NCI-H2081 (cell line): ENCODE data around the gene IL18BP.

Experiments
- DNase-seq, 2 experiments: peaks; one replicate each; lab custom pipeline; 2025; lab: John Stamatoyannopoulos, UW

Gene IL18BP

DNA sequence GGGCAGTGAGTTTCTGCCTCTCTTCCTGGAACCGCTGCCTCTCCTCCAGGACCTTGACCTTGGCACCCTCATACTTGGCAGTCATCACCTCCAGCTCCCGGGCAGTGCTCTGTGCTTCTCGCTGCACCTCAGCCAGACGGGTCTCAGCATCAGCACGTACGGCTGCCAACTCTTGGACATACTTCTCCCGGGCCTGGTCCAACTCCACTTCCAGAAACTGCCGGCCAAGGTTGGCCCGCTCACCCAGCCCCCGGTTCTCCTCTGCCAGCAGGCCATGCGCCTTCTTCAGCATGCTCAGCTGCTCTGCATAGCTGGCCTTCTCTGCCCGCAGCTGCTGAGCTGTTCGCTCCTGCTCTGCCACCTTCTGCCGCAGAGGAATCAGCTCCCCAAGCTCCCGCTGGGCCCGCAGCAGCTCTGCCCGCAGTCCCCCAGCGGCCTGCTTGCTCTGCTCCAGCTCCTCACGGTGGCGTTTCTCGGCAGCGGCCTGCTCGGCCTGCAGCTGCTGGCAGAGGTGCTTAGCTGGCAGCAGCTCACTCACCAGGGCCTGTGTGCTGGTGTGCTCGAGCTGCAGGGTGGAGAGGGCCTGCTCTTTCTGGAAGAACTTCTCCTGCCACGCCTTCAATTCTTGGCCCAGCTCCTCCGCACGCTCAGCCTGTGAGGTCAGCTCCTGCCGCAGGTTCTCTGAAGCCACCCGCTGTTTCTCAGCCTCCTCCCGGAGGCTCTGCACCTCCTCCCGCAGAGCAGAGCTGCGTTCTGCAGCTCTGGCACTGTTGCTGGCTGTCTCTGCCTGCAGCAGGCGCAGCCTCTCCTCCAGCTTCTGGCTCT, 14.4 kb downstream of the IL18BP start:
- DNase-seq: no peak

DNA sequence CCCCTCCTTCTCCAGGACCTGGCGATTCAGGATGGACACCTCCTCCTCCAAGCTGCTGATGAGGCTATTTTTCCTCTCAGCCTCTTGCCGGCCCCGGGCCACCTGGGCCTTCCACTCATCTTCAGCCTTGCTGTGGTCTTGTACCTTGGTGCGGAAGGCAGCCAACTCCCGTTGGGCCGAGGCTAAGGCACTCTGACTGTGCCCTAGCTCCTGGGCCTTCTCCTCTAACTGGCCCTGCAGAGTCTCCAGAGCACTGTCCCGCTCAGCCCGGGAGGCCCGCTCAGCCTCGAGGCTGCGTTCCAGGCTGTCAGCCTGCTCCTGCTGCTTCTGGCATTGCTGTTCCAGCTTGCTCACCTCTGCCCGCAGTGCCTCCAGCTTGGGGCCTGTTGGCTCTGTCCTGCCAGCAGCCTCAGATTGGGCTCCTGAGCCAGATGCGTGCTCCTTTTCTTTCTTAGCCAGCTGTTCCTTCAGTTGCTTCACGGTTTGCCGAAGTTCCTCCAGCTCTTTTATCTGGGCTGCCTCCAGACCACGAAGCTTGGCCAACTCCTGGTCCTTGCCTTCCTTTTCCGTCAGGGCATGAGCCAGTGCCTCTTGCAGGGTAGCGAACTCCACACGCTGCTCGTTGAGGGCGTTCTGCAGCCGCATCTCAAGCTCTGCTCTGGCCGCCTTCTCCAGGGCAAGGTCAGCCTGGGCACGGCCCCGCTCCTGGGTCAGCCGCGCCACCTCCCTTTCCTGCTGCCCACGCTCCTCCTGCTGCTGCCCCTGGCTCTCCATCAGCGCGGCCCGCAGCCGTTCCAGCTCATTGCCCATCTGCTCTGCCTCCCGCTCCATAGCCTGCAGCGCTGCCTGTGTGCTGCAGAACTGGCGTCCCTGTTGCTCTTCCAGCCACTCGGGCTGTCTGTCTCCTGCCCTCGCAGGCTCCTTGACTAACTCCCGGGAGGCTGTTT, 15.3 kb downstream of the IL18BP start:
- DNase-seq: peak in 1 of 2 experiments; percentile 10

DNA sequence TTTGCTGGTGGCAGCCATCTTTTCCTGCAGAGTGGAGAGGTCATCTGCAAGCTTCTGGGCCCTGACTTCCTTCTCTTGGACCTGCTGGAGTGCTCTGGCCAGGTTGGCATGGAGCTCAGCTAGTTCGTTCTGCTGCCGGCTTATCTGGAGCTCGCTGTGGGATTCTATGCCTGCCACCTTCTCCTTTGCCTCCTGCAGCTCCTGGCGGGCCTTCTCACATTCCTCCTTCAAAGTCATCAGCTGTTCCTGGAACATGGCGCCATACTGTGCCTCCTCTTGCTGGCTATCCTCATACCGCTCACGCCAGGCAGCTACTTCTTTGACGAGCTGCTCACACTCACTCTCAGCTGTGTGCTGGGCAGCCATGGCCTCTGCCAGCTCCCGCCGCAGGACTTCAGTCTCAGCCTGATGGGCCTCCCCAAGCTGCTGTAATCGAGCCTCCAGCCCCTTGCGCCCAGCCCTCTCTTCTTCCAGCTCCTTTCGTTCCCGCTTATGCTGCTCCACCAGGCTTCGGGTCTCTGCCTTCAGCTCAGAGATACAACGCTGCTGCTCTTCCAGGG, 16.1 kb downstream of the IL18BP start:
- no peak for DNase-seq

DNA sequence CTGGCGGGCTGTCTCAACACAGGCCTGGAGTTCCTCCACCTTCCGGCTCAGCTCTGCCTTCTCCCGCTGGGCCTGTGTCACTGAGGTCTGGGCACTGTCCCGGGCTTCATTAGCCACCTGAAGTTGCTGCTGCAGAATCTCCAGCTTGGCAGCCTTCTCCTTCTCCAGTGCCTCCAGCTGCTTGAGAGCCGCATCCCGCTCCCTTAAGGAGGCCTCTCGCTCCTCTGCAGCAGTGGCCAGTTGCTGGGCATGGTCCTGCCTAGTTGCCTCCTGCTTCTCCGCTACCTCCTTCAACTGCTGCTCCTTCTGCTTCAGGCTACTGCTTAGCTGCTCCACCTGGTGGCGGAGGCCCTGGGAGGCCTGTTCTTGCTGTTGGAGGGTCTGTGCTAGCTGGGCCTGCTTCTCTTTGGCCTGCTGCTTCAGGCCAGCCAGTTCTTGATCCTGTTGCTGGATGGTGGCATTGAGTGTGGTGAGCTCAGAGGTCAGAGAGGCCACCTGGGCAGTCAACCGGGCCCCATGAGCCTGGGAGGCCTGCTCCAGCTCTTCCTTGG, 16.9 kb downstream of the IL18BP start:
- no peak for DNase-seq

DNA sequence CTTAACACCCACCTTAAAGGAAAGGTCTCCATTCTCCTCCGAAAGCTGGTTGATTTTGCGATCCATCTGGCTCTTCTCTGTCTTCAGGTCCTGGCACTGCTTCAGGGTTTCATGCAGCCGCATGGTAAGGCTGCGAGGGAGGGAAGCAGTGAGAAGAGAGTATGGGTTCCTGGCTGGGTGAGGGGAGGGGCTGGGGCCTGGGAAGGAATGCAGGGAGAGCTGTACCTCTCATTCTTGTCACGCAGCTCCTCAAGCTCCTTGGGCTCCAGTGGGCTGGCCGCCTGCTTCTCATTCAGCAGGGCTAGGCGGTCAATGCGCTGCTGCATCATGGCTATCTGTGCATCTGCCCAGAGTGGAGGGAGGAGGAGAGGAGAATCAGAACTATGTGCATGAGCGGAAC, 19.5 kb downstream of the IL18BP start:
- DNase-seq: no peak

DNA sequence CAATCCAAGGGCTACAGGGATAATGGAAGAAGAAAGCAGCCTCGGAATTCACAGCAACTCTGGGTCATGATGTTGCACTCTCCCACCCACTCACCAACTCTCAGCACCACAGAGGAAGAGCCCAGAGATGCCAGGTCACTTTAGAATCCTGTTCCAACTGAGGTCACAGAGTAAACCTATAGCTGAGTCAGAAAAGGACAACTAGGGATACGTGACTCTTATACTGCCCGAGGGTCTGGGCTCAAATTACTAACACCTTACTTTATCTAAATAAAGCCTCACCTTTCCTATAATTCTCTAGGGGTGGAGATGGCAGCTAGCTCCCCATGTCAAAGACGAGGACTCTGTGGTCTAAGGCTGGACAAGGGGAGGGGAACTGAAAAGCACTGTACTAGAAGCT, 24.6 kb downstream of the IL18BP start:
- DNase-seq: no peak

DNA sequence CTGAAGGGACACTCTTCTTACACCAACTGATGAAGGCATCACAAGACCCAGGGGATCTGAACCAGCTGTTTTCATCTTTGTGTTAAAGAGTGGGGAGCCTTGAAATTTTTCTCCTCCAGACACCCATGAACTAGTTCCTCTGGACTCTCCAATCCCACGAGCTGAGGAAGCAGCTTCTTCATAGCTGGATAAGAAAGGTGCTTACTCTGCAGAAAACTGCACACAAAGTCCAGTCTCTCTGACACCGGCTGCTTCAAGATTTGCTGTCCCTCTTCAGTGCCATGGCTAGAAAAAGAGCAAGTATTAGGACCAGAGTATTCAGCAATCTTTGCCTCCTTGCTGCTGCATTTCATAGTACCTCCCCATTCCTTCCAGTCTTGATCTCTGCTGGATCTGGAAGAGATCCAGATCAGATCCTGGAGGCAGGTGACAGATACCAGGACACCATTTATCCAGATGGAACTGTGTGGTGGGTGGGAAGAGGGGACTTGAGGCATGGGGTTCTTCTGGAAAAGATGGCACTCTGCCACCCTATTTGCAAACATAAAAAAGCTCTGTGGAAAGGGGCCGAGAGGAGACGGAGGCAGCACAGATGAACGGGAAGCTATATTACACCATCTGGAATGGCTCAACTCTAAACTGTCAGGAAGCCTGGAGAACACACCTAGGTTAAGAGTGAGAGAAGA, 25.5 kb downstream of the IL18BP start:
- DNase-seq: no peak

DNA sequence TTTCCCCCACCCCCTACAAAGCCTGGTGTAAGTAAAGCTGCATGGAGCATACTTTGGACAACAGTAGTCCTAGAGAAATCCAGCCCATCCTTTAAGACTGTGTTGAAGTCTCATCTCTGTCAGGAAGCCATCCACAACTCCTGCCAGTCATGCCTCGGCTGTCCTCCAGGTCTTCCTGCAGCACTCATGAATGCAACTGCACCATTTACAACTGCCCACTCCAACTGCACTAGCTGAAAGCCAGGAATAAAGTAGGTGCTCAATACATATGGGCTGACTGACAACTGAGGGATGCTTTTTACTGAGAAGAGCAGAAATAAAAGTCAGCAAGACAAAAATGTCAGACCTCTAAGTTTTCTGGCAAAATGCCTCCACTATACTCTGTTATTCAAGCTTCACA, 27.4 kb downstream of the IL18BP start:
- DNase-seq: no peak

DNA sequence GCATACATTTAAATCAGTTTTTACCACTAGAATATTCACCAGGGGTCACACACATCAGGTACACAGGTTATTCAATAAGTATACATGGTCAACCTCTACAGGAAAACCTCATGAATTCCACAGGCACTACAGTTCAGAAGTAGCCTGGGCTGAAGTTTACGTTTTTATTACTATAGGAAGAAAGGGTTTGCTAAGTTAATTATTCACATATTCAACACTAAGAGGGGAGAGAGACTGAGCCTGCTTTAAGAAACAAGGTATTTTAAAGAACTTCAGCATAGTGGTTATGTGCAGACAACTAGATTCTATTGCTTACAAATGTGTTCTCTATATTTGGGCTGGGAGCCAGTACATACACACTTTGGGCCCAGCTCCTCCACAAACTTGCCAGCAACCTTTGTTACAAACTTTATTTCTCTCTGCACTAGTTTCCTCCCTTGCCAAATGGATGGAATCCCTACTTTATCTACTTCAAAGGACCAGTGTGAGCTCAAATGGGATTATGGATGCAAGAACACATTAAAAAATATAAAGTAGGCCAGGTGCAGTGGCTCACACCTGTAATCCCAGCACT, 31.9 kb downstream of the IL18BP start:
- DNase-seq: no peak

DNA sequence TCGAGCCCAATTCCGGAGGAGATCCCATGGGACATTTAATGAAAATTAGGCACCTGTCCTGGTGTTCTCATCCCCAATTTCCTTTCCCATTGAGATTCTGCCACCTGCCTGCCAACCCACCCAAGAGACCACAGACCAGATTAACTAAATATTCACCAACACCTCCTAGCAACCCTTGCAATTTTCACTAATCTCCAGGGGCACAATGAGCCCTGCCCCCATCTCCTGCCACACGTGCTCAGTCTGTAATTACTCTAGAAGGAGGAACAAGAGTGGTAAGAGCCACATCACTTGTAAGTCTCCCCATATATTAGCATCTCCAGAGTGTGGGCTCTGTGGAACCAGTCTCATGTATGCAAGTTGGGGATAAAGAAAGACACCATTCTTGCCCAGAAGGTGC, 38.0 kb downstream of the IL18BP start:
- DNase-seq: no peak

DNA sequence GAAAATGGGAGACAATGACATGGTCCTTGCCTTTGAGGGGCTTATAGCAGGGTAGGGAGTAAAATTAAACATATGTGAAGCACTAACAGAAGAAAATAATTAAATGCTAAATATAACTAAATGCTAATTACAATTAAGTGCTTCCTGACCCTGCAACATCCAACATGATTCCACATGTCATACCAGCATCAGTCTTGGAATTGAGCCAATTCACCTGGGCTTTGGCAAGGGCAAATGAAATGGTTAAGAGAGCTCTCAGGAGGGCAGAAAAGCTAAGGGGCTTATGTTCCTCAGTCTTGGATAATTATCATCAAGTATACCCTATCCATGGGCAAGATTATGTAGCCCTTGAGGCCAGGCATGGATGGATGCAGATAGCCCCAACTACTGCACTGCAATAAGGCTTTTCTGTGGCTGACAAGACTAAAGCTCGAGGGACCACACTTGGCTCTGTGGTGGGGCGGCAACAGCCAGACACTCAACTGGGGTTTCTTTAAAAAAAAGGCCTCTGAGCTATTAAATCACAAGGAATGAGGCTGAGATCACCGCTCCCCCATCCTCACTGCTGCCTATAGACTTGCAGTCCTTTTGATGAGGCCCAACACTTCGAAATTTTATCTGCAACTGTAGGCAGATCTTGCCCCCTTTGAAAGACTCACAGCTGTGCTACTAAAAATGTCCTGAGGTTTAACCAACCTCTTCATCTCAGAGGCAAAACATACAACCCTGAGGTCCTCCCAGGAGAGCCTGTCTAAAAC, 39.0 kb downstream of the IL18BP start:
- DNase-seq: peak in 1 of 2 experiments; percentile 41

DNA sequence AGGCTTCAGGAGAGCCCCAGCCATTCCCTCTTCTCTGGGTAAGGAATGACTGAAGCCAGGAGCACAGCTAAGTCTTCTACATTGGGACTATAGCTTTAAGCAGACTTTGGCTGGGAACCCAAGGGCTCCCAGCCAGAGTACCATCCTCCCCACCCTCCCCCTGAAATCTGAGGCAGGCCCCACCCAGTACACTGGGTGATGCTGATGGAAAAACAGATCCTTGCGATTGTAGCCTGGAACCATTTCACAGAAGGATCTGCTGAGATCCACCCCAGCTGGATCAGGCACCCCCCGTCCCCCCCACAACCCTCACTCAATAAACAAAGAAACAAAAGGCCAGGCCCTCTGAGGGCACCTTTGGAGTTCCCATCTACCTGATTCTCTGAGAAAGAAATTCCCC, 39.8 kb downstream of the IL18BP start:
- DNase-seq: peak in 1 of 2 experiments; percentile 52

DNA sequence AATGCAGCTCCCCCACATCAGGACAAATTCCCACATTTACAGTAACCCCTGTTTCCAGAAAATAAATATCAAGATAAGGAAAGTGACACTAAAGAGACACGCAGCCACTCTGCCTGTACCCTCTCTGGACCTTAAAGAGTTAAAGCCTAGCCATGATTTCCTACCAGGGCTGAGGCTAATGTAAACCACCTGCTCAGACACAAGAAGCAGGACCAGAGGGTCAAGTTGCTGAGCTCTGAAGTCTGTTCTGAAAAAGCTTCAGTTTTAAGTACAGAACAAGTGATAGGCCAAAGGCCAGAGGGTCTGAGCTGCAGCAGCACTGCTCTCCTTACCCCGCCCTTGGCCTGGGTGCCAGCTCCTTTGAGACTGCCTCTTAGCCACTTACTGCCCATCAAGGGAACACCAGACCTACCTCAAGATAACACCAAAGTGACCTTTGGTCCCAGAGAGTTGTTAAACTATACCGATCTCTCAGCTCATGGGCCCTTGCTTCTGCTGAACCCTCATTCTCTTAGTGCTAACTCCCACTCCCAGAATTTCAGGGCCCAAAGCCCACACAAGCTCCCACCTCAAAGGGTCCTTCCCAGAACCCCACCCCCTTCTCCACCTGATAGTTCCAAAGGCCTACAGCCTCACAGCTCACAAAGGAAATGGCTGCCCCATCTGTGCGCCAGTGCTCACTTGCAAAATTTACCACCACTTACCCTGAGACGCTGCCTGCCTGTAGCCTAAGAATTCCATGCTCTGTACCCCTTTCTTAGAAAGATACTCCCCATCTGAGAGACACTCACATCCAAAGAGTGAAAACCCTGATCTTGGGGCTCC, 40.5 kb downstream of the IL18BP start:
- no peak for DNase-seq

DNA sequence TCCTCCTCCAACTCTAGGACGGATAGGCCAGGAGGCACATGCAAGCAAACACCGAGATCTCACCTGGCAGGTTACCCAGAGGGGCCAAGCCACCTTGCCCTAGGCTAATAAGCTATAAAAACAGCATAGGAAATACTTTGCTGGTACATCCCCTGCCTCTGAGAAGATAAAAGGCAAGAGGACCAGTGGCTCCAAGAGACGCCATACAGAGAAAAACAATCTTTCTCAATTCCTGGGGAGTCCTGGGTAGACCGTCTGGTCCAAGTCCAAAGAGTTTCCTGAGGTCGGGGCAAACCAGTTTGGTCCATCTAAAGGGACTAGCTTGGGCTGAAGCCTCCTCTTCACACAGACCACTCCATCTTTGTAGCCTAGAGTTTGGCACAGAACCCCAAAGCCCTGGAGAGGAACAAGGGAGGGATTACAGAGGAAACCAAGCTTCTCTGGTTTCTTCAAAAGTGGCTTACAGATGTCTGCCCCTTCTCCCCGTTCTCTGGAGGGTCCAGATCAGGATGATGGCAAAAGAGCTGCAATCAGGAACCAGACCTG, 41.2 kb downstream of the IL18BP start:
- DNase-seq: peak in 1 of 2 experiments; percentile 46

DNA sequence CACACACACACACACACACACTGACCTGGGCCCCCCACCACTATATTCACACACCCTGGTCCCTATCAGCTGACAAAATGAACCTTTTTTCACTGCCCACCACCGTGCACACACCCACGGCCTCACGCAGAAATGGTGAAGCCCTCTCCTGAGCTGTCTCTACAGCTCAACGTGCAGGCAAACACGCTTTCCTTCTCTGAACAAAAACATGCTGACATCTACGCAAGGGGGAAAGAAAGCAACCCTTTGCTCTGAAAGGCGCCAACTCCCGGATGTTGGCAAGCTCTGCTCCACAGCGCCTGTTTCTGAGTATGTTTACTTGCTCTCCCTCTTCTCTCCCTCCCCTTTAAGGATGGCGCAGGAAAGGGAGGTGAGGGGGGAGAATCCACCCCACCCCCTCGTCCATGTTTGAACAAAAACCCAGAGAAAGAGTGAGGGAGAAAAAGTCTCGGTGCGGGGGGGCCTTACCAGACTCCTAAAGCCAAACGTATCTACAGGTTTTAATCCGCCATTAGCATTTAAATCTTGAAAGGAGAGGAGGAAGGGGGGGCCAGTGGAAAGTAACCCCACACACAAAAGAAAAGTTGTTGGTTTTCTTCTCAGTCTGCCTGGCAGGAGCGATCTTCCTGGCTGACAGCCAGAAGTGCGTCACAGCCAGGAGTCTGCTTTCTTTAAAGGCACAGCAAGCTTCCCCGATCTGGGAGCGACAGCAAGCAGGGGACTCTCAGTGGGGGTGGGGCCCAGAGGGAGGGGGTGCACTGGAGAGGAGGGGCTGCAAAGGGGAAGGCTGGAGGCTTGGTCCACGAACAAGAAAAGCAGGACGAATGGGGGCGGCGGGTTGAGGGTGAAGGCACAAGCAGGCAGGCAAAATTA, 42.0 kb downstream of the IL18BP start:
- DNase-seq: peak; percentile 89 to 95

DNA sequence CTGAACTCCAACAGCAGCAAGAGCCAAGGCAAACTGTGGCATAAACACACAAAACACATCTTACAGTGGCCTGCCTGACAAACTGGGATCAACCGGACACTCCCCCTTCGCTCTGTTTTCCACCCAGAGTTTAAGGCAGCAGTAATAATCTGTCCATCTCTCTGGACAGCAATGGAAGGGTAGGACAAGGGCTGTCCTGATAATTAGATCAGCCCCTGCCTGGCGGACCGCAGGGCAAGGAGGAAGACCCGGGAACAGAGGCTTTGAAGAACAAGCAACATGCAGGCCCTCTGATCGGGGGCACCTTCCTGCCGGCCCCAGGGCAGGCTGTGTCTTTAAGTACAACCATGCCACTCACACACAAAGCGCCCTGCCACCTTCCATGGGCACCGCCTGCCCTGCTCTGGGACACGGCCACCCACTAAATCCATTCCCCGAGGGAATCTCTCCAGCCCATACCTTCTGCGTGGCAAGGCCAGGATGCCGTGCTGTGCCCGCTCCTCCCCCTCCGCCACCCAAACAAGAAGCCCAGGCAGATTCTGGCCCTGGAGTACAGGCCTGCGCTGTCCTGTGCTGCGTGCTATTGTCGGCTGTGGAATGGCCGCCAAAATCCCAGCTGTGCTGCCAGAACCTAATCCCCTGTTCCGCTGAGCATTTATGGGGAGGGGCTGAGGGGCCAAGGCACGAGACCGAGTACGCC, 42.8 kb downstream of the IL18BP start:
- DNase-seq: peak; percentile 72 to 82

DNA sequence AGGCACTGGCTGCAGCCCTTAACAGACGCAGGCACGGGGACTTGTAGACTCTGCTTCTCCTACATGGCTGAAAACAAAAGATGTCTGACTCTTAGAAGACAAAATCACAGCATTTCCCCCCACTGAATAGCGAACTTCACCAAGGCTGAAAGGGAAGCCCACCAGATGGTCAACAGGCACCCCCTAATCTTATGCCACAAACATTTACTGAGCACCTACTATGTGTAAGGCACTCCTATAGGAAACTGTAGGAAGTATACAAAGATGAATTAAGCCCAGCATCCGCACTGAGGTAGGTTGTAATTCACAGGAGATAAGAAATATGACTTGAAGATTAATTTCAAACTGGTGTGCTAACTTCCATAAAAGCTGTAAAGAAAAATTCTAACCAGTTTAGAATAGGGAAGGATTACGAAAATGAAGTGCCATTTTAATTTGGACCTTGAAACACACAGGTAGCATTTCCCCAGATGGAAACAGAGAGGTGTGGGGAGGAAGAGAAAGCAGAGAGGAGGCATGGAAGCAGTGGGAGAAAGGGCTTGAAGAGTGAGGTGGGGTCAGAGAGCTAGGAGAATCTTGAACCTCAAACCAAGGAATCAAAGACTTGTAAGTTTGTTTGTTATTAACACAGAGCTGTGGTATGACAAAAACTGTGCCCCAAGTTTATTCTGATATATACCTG, 43.5 kb downstream of the IL18BP start:
- DNase-seq: no peak
